ENCODE data around the gene SNX18. TPM values are rescaled to one million over a fixed set of nuclear protein-coding genes. Genes with fewer than 3 reads are reported as not detected.

SNX18 gene
- polyA plus RNA-seq, 1 experiment: 47.0 TPM

DNA sequence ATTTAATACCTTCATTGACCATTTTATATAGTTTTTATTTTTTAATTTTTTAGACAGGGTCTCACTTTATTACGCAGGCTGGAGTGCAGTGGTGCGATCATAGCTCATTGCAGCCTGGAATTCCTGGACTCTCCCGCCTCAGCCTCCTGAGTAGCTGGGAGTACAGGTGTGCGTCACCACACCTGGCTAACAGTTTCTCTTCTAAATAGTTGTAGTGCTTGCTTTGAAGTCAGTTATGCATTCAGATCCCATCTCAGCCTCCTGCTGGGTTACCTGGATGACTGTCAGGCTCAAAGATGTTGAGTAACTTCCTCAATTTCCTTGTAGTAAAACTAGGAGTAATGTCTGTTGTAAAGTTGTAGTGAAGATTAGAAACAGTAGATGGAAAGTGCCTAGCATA, 21.4 kb downstream of the SNX18 start:
- Histone ChIP-seq H3K27me3 (ENCODE audit: control insufficient read depth, insufficient read depth, low read length) (no peaks in the 10 kb centered on the region), H3K36me3 (ENCODE audit: control insufficient read depth, insufficient read depth, low read length) (peaks cover under 1% of the 10 kb centered on the region; the same call in 1 of the 2 replicates), H3K4me3 (ENCODE audit: low read depth, low read length) (no peak overlapping the region)
- no peak for DNase-seq (ENCODE audit: low read depth)
- ChIA-PET CTCF (no interaction called here), POLR2A (no interaction called here)
- TF ChIP-seq, protein P1, sequence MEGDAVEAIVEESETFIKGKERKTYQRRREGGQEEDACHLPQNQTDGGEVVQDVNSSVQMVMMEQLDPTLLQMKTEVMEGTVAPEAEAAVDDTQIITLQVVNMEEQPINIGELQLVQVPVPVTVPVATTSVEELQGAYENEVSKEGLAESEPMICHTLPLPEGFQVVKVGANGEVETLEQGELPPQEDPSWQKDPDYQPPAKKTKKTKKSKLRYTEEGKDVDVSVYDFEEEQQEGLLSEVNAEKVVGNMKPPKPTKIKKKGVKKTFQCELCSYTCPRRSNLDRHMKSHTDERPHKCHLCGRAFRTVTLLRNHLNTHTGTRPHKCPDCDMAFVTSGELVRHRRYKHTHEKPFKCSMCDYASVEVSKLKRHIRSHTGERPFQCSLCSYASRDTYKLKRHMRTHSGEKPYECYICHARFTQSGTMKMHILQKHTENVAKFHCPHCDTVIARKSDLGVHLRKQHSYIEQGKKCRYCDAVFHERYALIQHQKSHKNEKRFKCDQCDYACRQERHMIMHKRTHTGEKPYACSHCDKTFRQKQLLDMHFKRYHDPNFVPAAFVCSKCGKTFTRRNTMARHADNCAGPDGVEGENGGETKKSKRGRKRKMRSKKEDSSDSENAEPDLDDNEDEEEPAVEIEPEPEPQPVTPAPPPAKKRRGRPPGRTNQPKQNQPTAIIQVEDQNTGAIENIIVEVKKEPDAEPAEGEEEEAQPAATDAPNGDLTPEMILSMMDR (IDR thresholded peaks at IDR 0.05; ENCODE audit: insufficient read depth, low read depth, low read length): no peak

DNA sequence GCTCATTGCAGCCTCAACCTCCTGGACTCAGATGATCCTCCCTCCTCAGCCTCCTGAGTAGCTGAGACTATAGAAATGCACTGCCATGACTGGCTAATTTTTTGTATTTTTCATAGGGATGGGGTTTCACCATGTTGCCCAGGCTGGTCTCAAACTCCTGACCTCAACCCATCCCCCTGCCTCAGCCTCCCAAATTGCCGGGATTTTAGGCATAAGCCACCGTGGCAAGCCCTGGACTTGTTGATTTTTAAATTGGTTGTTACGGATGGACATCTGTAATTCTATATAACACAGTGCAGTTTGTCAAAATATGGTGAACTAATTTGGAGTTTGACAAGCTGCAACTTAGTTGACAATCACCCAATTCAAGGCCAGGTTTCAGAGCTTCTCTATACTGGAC, 22.7 kb downstream of the SNX18 start:
- Histone ChIP-seq H3K36me3 (ENCODE audit: control insufficient read depth, insufficient read depth, low read length) (peaks cover 1% of the 10 kb centered on the region; the same call in 1 of the 2 replicates), H3K27me3 (ENCODE audit: control insufficient read depth, insufficient read depth, low read length) (no peaks in the 10 kb centered on the region), H3K4me3 (ENCODE audit: low read depth, low read length) (no peak overlapping the region)
- TF ChIP-seq, protein P1 (IDR thresholded peaks at IDR 0.05; ENCODE audit: insufficient read depth, low read depth, low read length): no peak
- no peak for DNase-seq (ENCODE audit: low read depth)
- POLR2A ChIA-PET: no interaction called here
- CTCF ChIA-PET: interaction anchor here (0.6 kb wide), 1 partner anchor 1703 kb away, joined by 3 read pairs; no protein-coding TSS in a partner anchor

DNA sequence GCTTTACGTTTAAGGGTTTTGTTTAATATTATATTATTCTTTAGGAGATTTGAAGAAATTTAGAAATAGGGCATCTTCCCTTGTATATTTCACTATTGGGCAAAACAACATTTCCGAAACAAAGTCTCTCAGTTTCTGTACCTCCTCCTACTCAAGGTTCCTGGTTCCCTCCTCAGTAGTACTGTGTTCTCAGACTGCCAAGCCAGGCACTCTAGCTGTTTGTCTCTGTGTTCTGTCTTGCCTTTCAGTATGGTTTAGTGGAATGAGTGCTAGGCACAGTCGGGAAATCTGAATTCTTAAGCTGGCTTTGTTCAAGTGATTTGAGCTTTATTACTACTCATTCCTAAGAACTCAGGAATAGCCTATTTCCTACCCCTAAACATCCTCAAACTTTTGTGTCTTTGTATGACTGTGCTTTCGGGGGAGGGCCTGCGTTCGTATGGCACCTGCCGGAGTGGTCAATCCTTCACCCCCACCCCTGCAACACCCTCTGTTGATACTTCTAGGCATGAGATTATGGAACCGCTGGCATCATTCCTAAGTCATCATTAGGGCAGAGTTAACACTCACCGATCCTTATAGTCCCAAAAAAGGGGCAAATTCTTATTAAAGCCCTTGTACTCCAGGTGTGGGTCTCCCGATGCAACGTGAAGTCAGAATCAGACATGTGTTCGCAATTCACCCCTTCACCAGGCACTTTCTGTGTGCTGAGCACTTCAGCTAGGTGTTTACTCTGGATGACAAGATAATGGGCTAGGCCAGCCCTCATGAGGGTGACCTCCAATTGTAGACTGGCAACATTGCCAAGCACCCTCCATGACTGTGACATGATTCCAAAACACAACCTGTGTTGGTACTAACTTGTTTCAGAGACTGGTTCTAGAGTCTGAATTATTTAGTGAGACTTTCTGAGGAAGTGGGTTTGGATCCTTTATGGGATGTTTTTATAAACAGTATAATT, 24.5 kb downstream of the SNX18 start:
- ChIA-PET CTCF (no interaction called here), POLR2A (no interaction called here)
- no peak for DNase-seq (ENCODE audit: low read depth)
- Histone ChIP-seq H3K4me3 (ENCODE audit: low read depth, low read length) (no peak overlapping the region), H3K36me3 (ENCODE audit: control insufficient read depth, insufficient read depth, low read length) (peaks cover 3% of the 10 kb centered on the region), H3K27me3 (ENCODE audit: control insufficient read depth, insufficient read depth, low read length) (no peaks in the 10 kb centered on the region)
- TF ChIP-seq, protein P1 (IDR thresholded peaks at IDR 0.05; ENCODE audit: insufficient read depth, low read depth, low read length): no peak

DNA sequence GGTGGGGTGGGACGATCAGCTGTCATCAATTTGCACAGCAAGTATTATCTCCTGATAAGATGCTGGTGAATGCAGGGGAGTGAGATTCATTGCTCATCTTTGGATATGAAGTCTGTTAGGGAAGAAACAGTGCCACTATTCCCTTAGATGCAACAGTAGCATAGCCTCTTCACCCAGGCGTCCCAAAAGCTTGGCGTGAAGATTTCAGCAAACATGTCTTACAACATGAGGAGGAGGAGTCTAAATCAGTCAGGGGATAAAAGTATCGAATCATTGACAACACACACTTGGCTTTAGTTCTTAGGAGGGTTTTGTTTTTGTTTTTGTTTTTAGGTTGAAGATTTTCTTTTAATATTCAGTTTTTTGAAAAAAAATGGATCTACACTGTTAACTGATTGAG, 26.5 kb downstream of the SNX18 start:
- POLR2A ChIA-PET: no interaction called here
- no peaks in the 10 kb centered on the region for H3K27me3 ChIP-seq (ENCODE audit: control insufficient read depth, insufficient read depth, low read length)
- H3K36me3 ChIP-seq (ENCODE audit: control insufficient read depth, insufficient read depth, low read length): peaks cover 4% of the 10 kb centered on the region
- no peak overlapping the region for H3K4me3 ChIP-seq (ENCODE audit: low read depth, low read length)
- TF ChIP-seq, protein P1 (IDR thresholded peaks at IDR 0.05; ENCODE audit: insufficient read depth, low read depth, low read length): no peak
- CTCF ChIA-PET: interaction anchor here (1.2 to 1.6 kb wide), 2 partner anchors 28 to 351 kb away, joined by 3 to 4 read pairs; no protein-coding TSS in a partner anchor
- no peak for DNase-seq (ENCODE audit: low read depth)

DNA sequence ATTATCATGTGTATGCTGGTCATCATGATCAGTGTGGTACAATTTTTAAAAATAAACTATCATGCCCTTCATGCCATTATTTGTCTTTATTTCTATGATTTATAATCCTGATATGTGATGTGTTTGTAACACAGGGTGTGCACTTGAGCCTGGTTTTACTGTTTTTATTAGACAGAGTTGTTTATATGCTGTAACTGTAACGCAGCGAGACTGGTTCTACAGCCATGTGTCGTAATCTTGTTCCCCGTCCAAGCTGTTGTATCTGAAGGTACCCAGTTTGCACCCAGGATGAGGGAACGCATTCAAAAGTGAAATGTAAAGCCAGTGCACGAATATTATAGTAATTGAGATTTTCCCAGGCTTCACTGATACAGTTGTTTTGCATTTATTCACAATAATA, 28.2 kb downstream of the SNX18 start:
- TF ChIP-seq, protein P1 (IDR thresholded peaks at IDR 0.05; ENCODE audit: insufficient read depth, low read depth, low read length): no peak
- POLR2A ChIA-PET: no interaction called here
- H3K4me3 ChIP-seq (ENCODE audit: low read depth, low read length): no peak overlapping the region

More for the DNA sequence above, 28.2 kb downstream of the SNX18 start:
- CTCF ChIA-PET: interaction anchor here (0.6 kb wide), 1 partner anchor 154 kb away, joined by 3 read pairs; no protein-coding TSS in a partner anchor
- no peaks in the 10 kb centered on the region for H3K27me3 ChIP-seq (ENCODE audit: control insufficient read depth, insufficient read depth, low read length)
- H3K36me3 ChIP-seq (ENCODE audit: control insufficient read depth, insufficient read depth, low read length): peaks cover 7% of the 10 kb centered on the region
- DNase-seq (ENCODE audit: low read depth): no peak
